Astrocyte (in vitro differentiated cells and primary cell): ENCODE results near the gene CASP5. TPM values are rescaled to one million over a fixed set of nuclear protein-coding genes. Genes with fewer than 3 reads are reported as not detected.

Experiments
- DNase-seq: peaks from one replicate; pipeline ENCODE4 v3.0.0-alpha.2; 2010; ENCODE audit warnings: low read depth
- FAIRE-seq: peaks from 2 replicates; lab custom pipeline; 2011; peaks lifted over from hg19 to GRCh38; lab: Jason Lieb, UNC
- H2AFZ ChIP-seq: 2 replicates; pipeline ENCODE4 v1.6.0; 2012; ENCODE audit warnings: low read depth, low read length, inconsistent platforms
- H3K27ac ChIP-seq: 2 replicates; pipeline ENCODE4 v1.5.1; 2011; ENCODE audit warnings: low read depth, low read length, inconsistent platforms
- H3K27me3 ChIP-seq: 2 replicates; pipeline ENCODE4 v1.6.0; 2011; ENCODE audit warnings: low read length, inconsistent platforms; ENCODE audit not compliant: insufficient read depth
- H3K36me3 ChIP-seq: 2 replicates; pipeline ENCODE4 v1.5.1; 2011; ENCODE audit warnings: low read length, inconsistent platforms; ENCODE audit not compliant: insufficient read depth
- H3K4me1 ChIP-seq: 2 replicates; pipeline ENCODE4 v1.5.1; 2011; ENCODE audit warnings: low read length, inconsistent platforms; ENCODE audit not compliant: insufficient read depth
- H3K4me2 ChIP-seq: 2 replicates; pipeline ENCODE4 v1.6.0; 2012; ENCODE audit warnings: low read length, inconsistent platforms
- H3K4me3 ChIP-seq: 2 replicates; pipeline ENCODE4 v1.5.1; 2011; ENCODE audit warnings: low read depth, mild to moderate bottlenecking, low read length, inconsistent platforms; ENCODE audit not compliant: insufficient read depth
- H3K79me2 ChIP-seq: 2 replicates; pipeline ENCODE4 v1.6.0; 2012; ENCODE audit warnings: mild to moderate bottlenecking, low read length, inconsistent platforms; ENCODE audit not compliant: insufficient read depth
- H3K9ac ChIP-seq: 2 replicates; pipeline ENCODE4 v1.6.0; 2012; ENCODE audit warnings: mild to moderate bottlenecking, low read length, inconsistent platforms
- H3K9me3 ChIP-seq: 2 replicates; pipeline ENCODE4 v1.5.1; 2012; ENCODE audit warnings: low read depth, mild to moderate bottlenecking, low read length, inconsistent platforms; ENCODE audit not compliant: insufficient read depth
- H4K20me1 ChIP-seq: 2 replicates; pipeline ENCODE4 v1.6.0; 2012; ENCODE audit warnings: low read length, inconsistent platforms; ENCODE audit not compliant: insufficient read depth
- H3K27ac Mint-ChIP-seq: one replicate; pipeline ENCODE4 v1.8.0; 2021; ENCODE audit warnings: mild to moderate bottlenecking, mixed read lengths; ENCODE audit not compliant: unreplicated experiment
- H3K27me3 Mint-ChIP-seq: one replicate; pipeline ENCODE4 v1.8.0; 2021; ENCODE audit warnings: low read depth, mixed read lengths; ENCODE audit not compliant: unreplicated experiment
- H3K36me3 Mint-ChIP-seq: one replicate; pipeline ENCODE4 v1.8.0; 2021; ENCODE audit warnings: low read depth, mixed read lengths; ENCODE audit not compliant: unreplicated experiment
- H3K4me1 Mint-ChIP-seq: one replicate; pipeline ENCODE4 v1.8.0; 2021; ENCODE audit warnings: low read depth, mixed read lengths; ENCODE audit not compliant: unreplicated experiment
- H3K4me3 Mint-ChIP-seq: one replicate; pipeline ENCODE4 v1.8.0; 2021; ENCODE audit warnings: mild to moderate bottlenecking, moderate library complexity, mixed read lengths; ENCODE audit not compliant: unreplicated experiment
- H3K9me3 Mint-ChIP-seq: one replicate; pipeline ENCODE4 v1.8.0; 2021; ENCODE audit warnings: mild to moderate bottlenecking, mixed read lengths; ENCODE audit not compliant: unreplicated experiment
- CTCF ChIP-seq: IDR thresholded peaks from 2 replicates; pipeline ENCODE4 v1.5.1; 2011; ENCODE audit warnings: low read depth, mild to moderate bottlenecking, inconsistent platforms, low read length, moderate library complexity; ENCODE audit not compliant: insufficient read depth
- EZH2 ChIP-seq: IDR thresholded peaks from 2 replicates; pipeline ENCODE4 v1.6.1; 2012; ENCODE audit warnings: mild to moderate bottlenecking, low read length, inconsistent platforms; ENCODE audit not compliant: insufficient read depth
- total RNA-seq: library from RNA; stranded (reverse); gene quantifications from 2 replicates; pipeline ENCODE4 v1.2.1, GENCODE V29; 2021

Gene CASP5
- total RNA-seq, 1 donor from 2014 or later: not detected

GRCh38 chr11:104967534-104968354 is 55.2 kb downstream of the CASP5 start:
- Mint-ChIP-seq H3K4me3 (no peak overlapping the region), H3K9me3 (peaks cover 2% of the 10 kb centered on the region), H3K27ac (no peak overlapping the region), H3K4me1 (no peaks in the 10 kb centered on the region), H3K36me3 (no peaks in the 10 kb centered on the region), H3K27me3 (no peaks in the 10 kb centered on the region)
- H3K4me3 ChIP-seq: peak overlapping the region; percentile 65
- H3K27me3 ChIP-seq: no peaks in the 10 kb centered on the region
- H3K27ac ChIP-seq: peak overlapping the region; percentile 23
- no peaks in the 10 kb centered on the region for H3K4me1 ChIP-seq
- FAIRE-seq: no peak
- peak overlapping the region; percentile 83 for H3K4me2 ChIP-seq
- peak overlapping the region; percentile 87 for H2AFZ ChIP-seq
- no peak for DNase-seq
- H3K9me3 ChIP-seq: no peaks in the 10 kb centered on the region
- no peaks in the 10 kb centered on the region for H4K20me1 ChIP-seq
- H3K9ac ChIP-seq: peak overlapping the region; percentile 81
- no peaks in the 10 kb centered on the region for H3K79me2 ChIP-seq
- no peak for TF ChIP-seq CTCF
- TF ChIP-seq EZH2: no peak
- no peaks in the 10 kb centered on the region for H3K36me3 ChIP-seq

GRCh38 chr11:104965735-104966134 is 57.2 kb downstream of the CASP5 start:
- Mint-ChIP-seq H3K9me3 (peaks cover 2% of the 10 kb centered on the region), H3K4me1 (no peaks in the 10 kb centered on the region), H3K27ac (no peak overlapping the region), H3K27me3 (no peaks in the 10 kb centered on the region), H3K4me3 (no peak overlapping the region), H3K36me3 (no peaks in the 10 kb centered on the region)
- TF ChIP-seq EZH2 (no peak), CTCF (no peak)
- Histone ChIP-seq H3K4me3 (no peak overlapping the region), H3K27me3 (no peaks in the 10 kb centered on the region), H3K9me3 (no peaks in the 10 kb centered on the region), H4K20me1 (no peaks in the 10 kb centered on the region), H3K9ac (no peak overlapping the region), H3K27ac (no peak overlapping the region), H3K4me1 (no peaks in the 10 kb centered on the region), H2AFZ (no peak overlapping the region), H3K79me2 (no peaks in the 10 kb centered on the region), H3K36me3 (no peaks in the 10 kb centered on the region), H3K4me2 (no peak overlapping the region)
- DNase-seq: no peak
- FAIRE-seq: no peak

GRCh38 chr11:104964247-104964646 is 58.7 kb downstream of the CASP5 start:
- Histone ChIP-seq H3K4me2 (no peak overlapping the region), H3K79me2 (no peaks in the 10 kb centered on the region), H3K4me3 (no peak overlapping the region), H3K27me3 (no peaks in the 10 kb centered on the region), H4K20me1 (no peaks in the 10 kb centered on the region), H2AFZ (no peak overlapping the region), H3K27ac (no peak overlapping the region), H3K4me1 (no peaks in the 10 kb centered on the region), H3K9ac (no peak overlapping the region), H3K9me3 (no peaks in the 10 kb centered on the region), H3K36me3 (no peaks in the 10 kb centered on the region)
- FAIRE-seq (no peak), DNase-seq (no peak)
- Mint-ChIP-seq H3K27ac (no peak overlapping the region), H3K36me3 (no peaks in the 10 kb centered on the region), H3K4me1 (no peaks in the 10 kb centered on the region), H3K27me3 (no peaks in the 10 kb centered on the region), H3K9me3 (peaks cover 2% of the 10 kb centered on the region), H3K4me3 (no peak overlapping the region)
- no peak for TF ChIP-seq EZH2
- no peak for TF ChIP-seq CTCF
